Heart left ventricle (tissue), 16 donors: ENCODE data around the gene JAKMIP1. TPM values are rescaled to one million over a fixed set of nuclear protein-coding genes. Genes with fewer than 3 reads are reported as not detected.

Source experiments
- ATAC-seq, 4 donors: fragments of 200-7000 bp; cut with Tn5 transposase; one replicate each; pipeline ENCODE4 v1.9.1; 2020 to 2022; ENCODE audit warnings: moderate library complexity in 4 of 4, mild to moderate bottlenecking in 3 of 4, moderate number of reproducible peaks in 1 of 4
- DNase-seq, 5 donors: peaks; one replicate each; pipeline ENCODE4 v3.0.0-alpha.2; 2020
- H3K27ac ChIP-seq, 12 donors: fragments of 200-600 bp; sonication (generic) in 4 of 12; one replicate each; pipeline versions ENCODE4 v1.5.0 to v1.8.0; 2016 to 2022; ENCODE audit warnings: mild to moderate bottlenecking in 2 of 12
- H3K27me3 ChIP-seq, 9 donors: fragments of 200-600 bp; sonication (generic) in 2 of 9; one replicate each; pipeline versions ENCODE4 v1.5.1 to v1.8.0; 2016 to 2022; ENCODE audit warnings: mild to moderate bottlenecking in 3 of 9
- H3K36me3 ChIP-seq, 9 donors: fragments of 200-600 bp; sonication (generic) in 2 of 9; one replicate each; pipeline versions ENCODE4 v1.5.0 to v1.8.0; 2018 to 2022; ENCODE audit warnings: mild to moderate bottlenecking in 2 of 9
- H3K4me1 ChIP-seq, 12 donors: fragments of 200-600 bp; sonication (generic) in 4 of 12; one replicate each; pipeline versions ENCODE4 v1.5.0 to v1.8.0; 2016 to 2022; ENCODE audit warnings: mild to moderate bottlenecking in 3 of 12
- H3K4me3 ChIP-seq, 12 donors: fragments of 200-600 bp; sonication (generic) in 4 of 12; one replicate each; pipeline versions ENCODE4 v1.5.0 to v1.8.0; 2017 to 2022; ENCODE audit warnings: mild to moderate bottlenecking in 9 of 12, moderate library complexity in 4 of 12
- H3K9me3 ChIP-seq, 12 donors: fragments of 200-600 bp; sonication (generic) in 4 of 12; one replicate each; pipeline versions ENCODE4 v1.5.0 to v1.8.0; 2016 to 2022; ENCODE audit warnings: mild to moderate bottlenecking in 1 of 12
- POLR2A ChIP-seq, 2 donors: fragments of 450-650 bp; IDR thresholded peaks; one replicate each; pipeline ENCODE4 v1.6.1; 2017; ENCODE audit warnings: antibody characterized with exemption in 2 of 2, mild to moderate bottlenecking in 2 of 2, moderate library complexity in 2 of 2
- WGBS, 4 donors: extraction: QIAGEN DNeasy Blood & Tissue Kit in 2 of 4; methylation state at CpG; one replicate each; pipeline versions ENCODE4 v1.1.5 to v1.1.7; 2013 to 2018; 5-methylcytosine and 5-hydroxymethylcytosine counted together
- intact Hi-C, 10 donors: fragments of 100-400 bp; cut with DNase I; formaldehyde crosslinking; loops; one replicate each; pipeline versions ENCODE4 v1.11.1 to v1.14.2; 2022
- polyA plus RNA-seq, 2 donors: library from polyadenylated mRNA; stranded (reverse); fragments of 200-250 nt; gene quantifications; one replicate each; pipeline ENCODE4 v1.2.3, GENCODE V29; 2013
- total RNA-seq, 9 donors: library from RNA; depleted of rRNA in 2 of 9; stranded (reverse); fragments of >200 nt in 2 of 9; fragmentation: NEBNext Ultra II Directional in 3 of 9; extraction: Animal tissue kit (Norgen Biotek cat#: 25700) in 3 of 9; gene quantifications; one replicate each; pipeline versions ENCODE4 v1.1.0 to v1.2.4, GENCODE V29; 2016 to 2023
- TF ChIP-seq, protein P1 (sequence below), 12 donors: fragments of 200-600 bp; sonication (generic) in 4 of 12; IDR thresholded peaks; one replicate each; pipeline versions ENCODE4 v1.5.0 to v1.8.0; 2018 to 2022; ENCODE audit warnings: antibody characterized with exemption in 12 of 12, mild to moderate bottlenecking in 5 of 12
- donor health status: ischemic (EF 13 %, LVEDD 7.1; RV severe dilation, severe dysfunction).
- donor health status: healthy with polysubstance abuse.
- donor health status: DM: no; HTN: yes; CAD: no.
- donor health status: DM: no; HTN: no; CAD: no.
- donor health status: ischemic (EF 25% LVEDD 6.9; RV normal size, moderate dysfunction).
- donor health status: ischemic (EF 25% LVEDD 5.7; RV mildly dilated, moderate dysfunction).
- donor health status: healthy.
- donor health status: DM: yes; HTN: yes; CAD: no.
- donor health status: ischemic (EF 35%, LVEDD 5.7; RV mildly dilated, moderate dysfunction).
- donor health status: nonischemic (EF 11% LVEDD 7.7; RV severe dilation, severe dysfunction).
- donor health status: DM: yes; HTN: yes; CAD: no.
- donor health status: PGD.
- donor health status: ischemic (EF 29% LVEDD 5.4; RV normal size, mild dysfunction).
- donor health status: nonischemic (EF 23%, LVEDD 6.1; RV moderate dilation, normal function).

JAKMIP1 gene
- total and polyA plus RNA-seq, 11 donors, result 0.01 to 0.99 (median 0.23) TPM; not detected in 6

DNA sequence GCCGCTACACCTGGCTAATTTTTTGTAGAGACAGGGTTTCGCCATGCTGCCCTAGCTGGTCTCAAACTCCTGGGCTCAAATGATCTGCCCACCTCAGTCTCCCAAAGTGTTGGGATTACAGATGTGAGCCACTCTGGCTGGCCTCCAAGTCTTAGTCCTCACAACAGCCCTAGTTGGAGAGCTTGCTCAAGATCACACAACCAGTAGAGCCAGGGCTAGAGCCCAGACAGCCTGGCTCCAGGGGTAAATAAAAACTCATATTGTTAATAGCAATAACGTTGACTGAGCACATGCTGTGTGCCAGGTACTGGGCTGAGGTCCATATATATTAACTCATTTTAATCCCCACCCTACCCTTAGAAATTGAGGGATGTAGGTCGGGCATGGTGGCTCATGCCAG, 7.3 kb upstream of the JAKMIP1 start:
- Histone ChIP-seq H3K9me3 (no peaks in the 10 kb centered on the region), H3K4me3 (no peak overlapping the region), H3K4me1 (no peaks in the 10 kb centered on the region), H3K27ac (no peak overlapping the region), H3K36me3 (no peaks in the 10 kb centered on the region), H3K27me3 (peaks cover 0 to 4% (median 0%) of the 10 kb centered on the region in 9 donors)
- DNase-seq (no peak), ATAC-seq (no peak)
- intact Hi-C loops, result no loop called here
- no peak for TF ChIP-seq POLR2A (IDR thresholded peaks at IDR 0.05)
- TF ChIP-seq, protein P1, sequence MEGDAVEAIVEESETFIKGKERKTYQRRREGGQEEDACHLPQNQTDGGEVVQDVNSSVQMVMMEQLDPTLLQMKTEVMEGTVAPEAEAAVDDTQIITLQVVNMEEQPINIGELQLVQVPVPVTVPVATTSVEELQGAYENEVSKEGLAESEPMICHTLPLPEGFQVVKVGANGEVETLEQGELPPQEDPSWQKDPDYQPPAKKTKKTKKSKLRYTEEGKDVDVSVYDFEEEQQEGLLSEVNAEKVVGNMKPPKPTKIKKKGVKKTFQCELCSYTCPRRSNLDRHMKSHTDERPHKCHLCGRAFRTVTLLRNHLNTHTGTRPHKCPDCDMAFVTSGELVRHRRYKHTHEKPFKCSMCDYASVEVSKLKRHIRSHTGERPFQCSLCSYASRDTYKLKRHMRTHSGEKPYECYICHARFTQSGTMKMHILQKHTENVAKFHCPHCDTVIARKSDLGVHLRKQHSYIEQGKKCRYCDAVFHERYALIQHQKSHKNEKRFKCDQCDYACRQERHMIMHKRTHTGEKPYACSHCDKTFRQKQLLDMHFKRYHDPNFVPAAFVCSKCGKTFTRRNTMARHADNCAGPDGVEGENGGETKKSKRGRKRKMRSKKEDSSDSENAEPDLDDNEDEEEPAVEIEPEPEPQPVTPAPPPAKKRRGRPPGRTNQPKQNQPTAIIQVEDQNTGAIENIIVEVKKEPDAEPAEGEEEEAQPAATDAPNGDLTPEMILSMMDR (IDR thresholded peaks at IDR 0.05), result no peak
- WGBS, 4 donors, result 60 to 79% (median 72%) methylated on average over 3 to 4 of the region's 4 CpGs

DNA sequence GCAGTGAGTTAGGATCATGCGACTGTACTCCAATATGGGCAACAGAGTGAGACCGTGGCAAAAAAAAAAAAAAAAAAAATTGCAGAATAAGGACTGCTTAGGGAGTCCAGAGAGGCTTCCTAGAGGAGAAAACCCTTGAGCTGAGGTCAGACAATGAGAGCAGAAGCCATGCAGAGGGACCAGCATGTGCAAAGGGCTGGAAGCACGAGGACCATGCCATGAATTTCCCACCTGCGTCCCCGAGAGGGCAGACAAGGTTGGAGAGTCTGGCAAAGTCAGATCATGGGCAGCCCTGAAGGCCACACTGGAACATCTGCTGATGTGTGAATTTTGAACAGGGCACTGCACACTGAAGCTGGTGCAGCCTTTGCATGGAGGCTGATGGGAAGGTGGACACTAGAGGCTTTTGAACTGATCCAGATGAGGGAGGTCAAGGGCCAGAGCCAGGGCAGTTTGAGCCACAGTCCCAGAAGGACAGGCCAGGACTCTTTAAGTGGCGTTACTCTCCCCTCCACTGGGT, 6.5 kb upstream of the JAKMIP1 start:
- WGBS, 4 donors, result 67 to 74% (median 69%) methylated on average over 6 of the region's 6 CpGs
- Histone ChIP-seq H3K27me3 (peaks cover 0 to 4% (median 0%) of the 10 kb centered on the region in 9 donors), H3K9me3 (no peaks in the 10 kb centered on the region), H3K4me3 (no peak overlapping the region), H3K4me1 (no peaks in the 10 kb centered on the region), H3K27ac (no peak overlapping the region), H3K36me3 (no peaks in the 10 kb centered on the region)
- TF ChIP-seq, protein P1 (IDR thresholded peaks at IDR 0.05), result no peak
- TF ChIP-seq POLR2A (IDR thresholded peaks at IDR 0.05), result no peak
- DNase-seq (no peak), ATAC-seq (no peak)
- intact Hi-C loops, result no loop called here

DNA sequence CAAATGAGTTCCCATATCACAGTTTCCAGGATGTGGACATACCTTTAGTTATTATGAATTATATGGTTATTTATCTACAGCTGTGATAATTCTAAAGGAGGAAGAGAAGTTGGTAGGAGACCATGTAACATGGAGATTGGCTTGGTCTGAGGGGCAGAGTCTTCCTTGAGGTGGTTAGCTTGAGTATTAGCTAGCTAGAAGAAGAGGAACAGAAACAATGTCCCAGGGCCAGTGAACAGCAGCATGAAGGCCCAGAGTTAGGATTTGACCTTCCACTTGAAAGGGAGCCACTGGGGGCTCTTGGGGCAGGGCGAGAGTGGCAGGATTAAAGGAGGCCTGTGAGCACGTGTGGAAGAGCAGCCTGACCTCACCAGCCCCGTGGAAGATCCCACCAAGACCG, 5.6 kb upstream of the JAKMIP1 start:
- no peak for ATAC-seq
- intact Hi-C loops, result no loop called here

DNA sequence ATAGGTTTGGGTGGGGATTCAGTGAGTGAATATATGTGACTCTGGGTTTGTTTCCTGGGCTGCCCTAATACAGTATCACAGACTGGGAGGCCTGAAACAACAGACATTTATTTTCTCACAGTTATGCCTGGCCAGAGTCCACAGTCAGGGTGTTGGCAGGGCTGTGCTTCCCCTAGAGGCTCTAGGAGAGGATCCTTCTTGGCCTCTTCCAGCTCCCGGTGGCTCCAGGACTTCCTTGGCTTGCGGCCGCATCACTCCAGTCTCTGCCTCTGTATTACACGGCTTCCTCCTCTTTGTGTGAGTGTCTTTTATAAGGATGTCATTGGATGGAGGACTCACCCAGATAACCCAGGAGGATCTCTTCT, 5.2 kb upstream of the JAKMIP1 start:
- peaks cover 0 to 7% (median 0%) of the 10 kb centered on the region in 12 donors for H3K9me3 ChIP-seq
- H3K27me3 ChIP-seq, result peaks cover 0 to 11% (median 3%) of the 10 kb centered on the region in 9 donors
- no peak overlapping the region for H3K27ac ChIP-seq
- intact Hi-C loops, result no loop called here
- peaks cover 0 to 3% (median 0%) of the 10 kb centered on the region in 12 donors for H3K4me1 ChIP-seq
- no peak for TF ChIP-seq POLR2A (IDR thresholded peaks at IDR 0.05)
- TF ChIP-seq, protein P1 (IDR thresholded peaks at IDR 0.05), result no peak
- DNase-seq (no peak), ATAC-seq (no peak)
- no peak overlapping the region for H3K4me3 ChIP-seq
- 62 to 81% (median 71%) methylated on average over 4 of the region's 4 CpGs for WGBS, 4 donors
- H3K36me3 ChIP-seq, result no peaks in the 10 kb centered on the region

More for the DNA sequence above, 5.6 kb upstream of the JAKMIP1 start:
- Histone ChIP-seq H3K4me3 (no peak overlapping the region), H3K27ac (no peak overlapping the region), H3K27me3 (peaks cover 0 to 7% (median 0%) of the 10 kb centered on the region in 9 donors), H3K36me3 (no peaks in the 10 kb centered on the region), H3K4me1 (no peaks in the 10 kb centered on the region), H3K9me3 (peaks cover 0 to 7% (median 0%) of the 10 kb centered on the region in 12 donors)
- WGBS, 4 donors, result 62 to 75% (median 66%) methylated on average over 4 of the region's 4 CpGs
- TF ChIP-seq, protein P1 (IDR thresholded peaks at IDR 0.05), result no peak
- no peak for TF ChIP-seq POLR2A (IDR thresholded peaks at IDR 0.05)
- no peak for DNase-seq
